Measurements from ENCODE around the gene MED13L.

DNA sequence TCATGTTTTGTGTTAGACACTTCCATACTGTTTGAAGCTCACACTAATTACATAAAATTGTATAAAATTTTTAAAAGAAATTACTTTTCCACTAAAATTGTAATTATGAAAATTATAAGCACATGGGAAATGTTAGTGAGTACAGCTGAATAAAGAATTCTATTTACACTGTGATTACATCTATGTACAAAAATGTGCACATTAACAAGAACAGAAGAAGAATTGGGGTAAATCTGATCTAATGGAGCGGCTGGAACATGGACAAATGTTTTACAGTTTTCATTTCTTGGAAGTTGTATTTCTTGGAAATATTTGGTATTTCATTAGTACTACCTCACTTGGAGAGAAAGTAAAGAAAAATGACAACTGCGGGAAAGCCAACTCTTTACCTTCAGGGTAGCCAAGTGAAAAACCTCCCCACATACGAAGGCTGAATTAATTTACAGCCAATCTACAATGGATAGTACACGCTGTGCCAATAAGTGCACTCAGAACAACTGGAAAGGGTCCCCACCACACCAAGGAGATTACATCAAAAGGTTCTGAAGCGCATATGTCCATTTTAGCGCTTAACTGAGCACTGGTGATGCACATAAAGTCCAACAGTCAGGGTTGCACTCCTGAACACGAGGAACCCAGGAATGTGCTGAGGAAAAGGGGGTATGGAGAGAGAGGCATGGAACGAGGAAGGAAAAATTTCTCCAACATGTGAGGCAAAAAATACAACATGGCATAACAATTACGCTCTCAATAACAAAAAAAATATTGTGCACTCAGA lies 17.5 kb downstream of the MED13L start:
- TF ChIP-seq, protein P1, sequence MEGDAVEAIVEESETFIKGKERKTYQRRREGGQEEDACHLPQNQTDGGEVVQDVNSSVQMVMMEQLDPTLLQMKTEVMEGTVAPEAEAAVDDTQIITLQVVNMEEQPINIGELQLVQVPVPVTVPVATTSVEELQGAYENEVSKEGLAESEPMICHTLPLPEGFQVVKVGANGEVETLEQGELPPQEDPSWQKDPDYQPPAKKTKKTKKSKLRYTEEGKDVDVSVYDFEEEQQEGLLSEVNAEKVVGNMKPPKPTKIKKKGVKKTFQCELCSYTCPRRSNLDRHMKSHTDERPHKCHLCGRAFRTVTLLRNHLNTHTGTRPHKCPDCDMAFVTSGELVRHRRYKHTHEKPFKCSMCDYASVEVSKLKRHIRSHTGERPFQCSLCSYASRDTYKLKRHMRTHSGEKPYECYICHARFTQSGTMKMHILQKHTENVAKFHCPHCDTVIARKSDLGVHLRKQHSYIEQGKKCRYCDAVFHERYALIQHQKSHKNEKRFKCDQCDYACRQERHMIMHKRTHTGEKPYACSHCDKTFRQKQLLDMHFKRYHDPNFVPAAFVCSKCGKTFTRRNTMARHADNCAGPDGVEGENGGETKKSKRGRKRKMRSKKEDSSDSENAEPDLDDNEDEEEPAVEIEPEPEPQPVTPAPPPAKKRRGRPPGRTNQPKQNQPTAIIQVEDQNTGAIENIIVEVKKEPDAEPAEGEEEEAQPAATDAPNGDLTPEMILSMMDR (IDR thresholded peaks at IDR 0.05): no peak
- TF ChIP-seq, protein P2, sequence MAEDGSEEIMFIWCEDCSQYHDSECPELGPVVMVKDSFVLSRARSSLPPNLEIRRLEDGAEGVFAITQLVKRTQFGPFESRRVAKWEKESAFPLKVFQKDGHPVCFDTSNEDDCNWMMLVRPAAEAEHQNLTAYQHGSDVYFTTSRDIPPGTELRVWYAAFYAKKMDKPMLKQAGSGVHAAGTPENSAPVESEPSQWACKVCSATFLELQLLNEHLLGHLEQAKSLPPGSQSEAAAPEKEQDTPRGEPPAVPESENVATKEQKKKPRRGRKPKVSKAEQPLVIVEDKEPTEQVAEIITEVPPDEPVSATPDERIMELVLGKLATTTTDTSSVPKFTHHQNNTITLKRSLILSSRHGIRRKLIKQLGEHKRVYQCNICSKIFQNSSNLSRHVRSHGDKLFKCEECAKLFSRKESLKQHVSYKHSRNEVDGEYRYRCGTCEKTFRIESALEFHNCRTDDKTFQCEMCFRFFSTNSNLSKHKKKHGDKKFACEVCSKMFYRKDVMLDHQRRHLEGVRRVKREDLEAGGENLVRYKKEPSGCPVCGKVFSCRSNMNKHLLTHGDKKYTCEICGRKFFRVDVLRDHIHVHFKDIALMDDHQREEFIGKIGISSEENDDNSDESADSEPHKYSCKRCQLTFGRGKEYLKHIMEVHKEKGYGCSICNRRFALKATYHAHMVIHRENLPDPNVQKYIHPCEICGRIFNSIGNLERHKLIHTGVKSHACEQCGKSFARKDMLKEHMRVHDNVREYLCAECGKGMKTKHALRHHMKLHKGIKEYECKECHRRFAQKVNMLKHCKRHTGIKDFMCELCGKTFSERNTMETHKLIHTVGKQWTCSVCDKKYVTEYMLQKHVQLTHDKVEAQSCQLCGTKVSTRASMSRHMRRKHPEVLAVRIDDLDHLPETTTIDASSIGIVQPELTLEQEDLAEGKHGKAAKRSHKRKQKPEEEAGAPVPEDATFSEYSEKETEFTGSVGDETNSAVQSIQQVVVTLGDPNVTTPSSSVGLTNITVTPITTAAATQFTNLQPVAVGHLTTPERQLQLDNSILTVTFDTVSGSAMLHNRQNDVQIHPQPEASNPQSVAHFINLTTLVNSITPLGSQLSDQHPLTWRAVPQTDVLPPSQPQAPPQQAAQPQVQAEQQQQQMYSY (CRISPR knock-in tag; IDR thresholded peaks at IDR 0.05): no peak
- TF ChIP-seq GABPB1 (CRISPR knock-in tag; IDR thresholded peaks at IDR 0.05): no peak
- no peak for TF ChIP-seq ATF3 (CRISPR knock-in tag; conservative IDR thresholded peaks at IDR 0.05)
- TF ChIP-seq CREB1 (CRISPR knock-in tag; IDR thresholded peaks at IDR 0.05): no peak
- TF ChIP-seq MXD4 (CRISPR knock-in tag; IDR thresholded peaks at IDR 0.05; ENCODE audit: borderline replicate concordance): no peak
- TF ChIP-seq, protein P3, sequence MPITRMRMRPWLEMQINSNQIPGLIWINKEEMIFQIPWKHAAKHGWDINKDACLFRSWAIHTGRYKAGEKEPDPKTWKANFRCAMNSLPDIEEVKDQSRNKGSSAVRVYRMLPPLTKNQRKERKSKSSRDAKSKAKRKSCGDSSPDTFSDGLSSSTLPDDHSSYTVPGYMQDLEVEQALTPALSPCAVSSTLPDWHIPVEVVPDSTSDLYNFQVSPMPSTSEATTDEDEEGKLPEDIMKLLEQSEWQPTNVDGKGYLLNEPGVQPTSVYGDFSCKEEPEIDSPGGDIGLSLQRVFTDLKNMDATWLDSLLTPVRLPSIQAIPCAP (CRISPR knock-in tag; IDR thresholded peaks at IDR 0.05): no peak

Data from WTC11 (cell line).